Panc1 (cell line): ENCODE results near the gene RGS10. TPM values are rescaled to one million over a fixed set of nuclear protein-coding genes. Genes with fewer than 3 reads are reported as not detected.

Experiments used
- ATAC-seq: fragments of 200-7000 bp; cut with Tn5 transposase; 2 replicates; pipeline ENCODE4 v1.9.1; 2020; ENCODE audit warnings: mild to moderate bottlenecking, moderate library complexity
- BruUV-seq: library from RNA; stranded (reverse); fragments of 400-500 nt; replicated peaks from 2 replicates; lab custom pipeline; 2021; lab: Mats Ljungman, UMichigan
- CTCF ChIA-PET: fragments of 300-600 bp; sonication (Branson Sonifier 250); formaldehyde crosslinking; loops from one replicate; lab custom pipeline; 2022; ENCODE audit warnings: antibody characterized with exemption; lab: Charles Lee
- POLR2A ChIA-PET: fragments of 300-600 bp; sonication (Branson Sonifier 250); formaldehyde crosslinking; loops from one replicate; lab custom pipeline; 2022; ENCODE audit warnings: antibody characterized with exemption; lab: Charles Lee
- DNase-seq: peaks from one replicate; pipeline ENCODE4 v3.0.0-alpha.2; 2010; ENCODE audit warnings: low read depth, low spot score
- H3K27ac ChIP-seq: 2 replicates; pipeline ENCODE4 v1.5.1; 2011; ENCODE audit warnings: mild to moderate bottlenecking, low read length, inconsistent platforms
- H3K27me3 ChIP-seq: fragments of 200-500 bp; sonication (Bioruptor generic); 2 replicates; pipeline ENCODE4 v1.6.0; 2014; ENCODE audit warnings: low read length, inconsistent platforms; ENCODE audit not compliant: control insufficient read depth, insufficient read depth
- H3K36me3 ChIP-seq: fragments of 200-500 bp; sonication (Bioruptor generic); 2 replicates; pipeline ENCODE4 v1.5.1; 2014; ENCODE audit warnings: inconsistent platforms, mild to moderate bottlenecking, low read length, moderate library complexity; ENCODE audit not compliant: control insufficient read depth, insufficient read depth
- H3K4me1 ChIP-seq: 2 replicates; pipeline ENCODE4 v1.5.1; 2011; ENCODE audit warnings: inconsistent platforms, mild to moderate bottlenecking, low read length, moderate library complexity; ENCODE audit not compliant: control insufficient read depth, insufficient read depth
- H3K4me3 ChIP-seq, 2 experiments: 2 replicates each; pipeline ENCODE4 v1.5.1; 2011 to 2012; ENCODE audit warnings: low read depth in 2 of 2, low read length in 2 of 2, mild to moderate bottlenecking in 2 of 2, inconsistent platforms in 1 of 2, moderate library complexity in 1 of 2
- H3K9me3 ChIP-seq: fragments of 200-500 bp; sonication (Bioruptor generic); 2 replicates; pipeline ENCODE4 v1.5.1; 2014; ENCODE audit warnings: low read depth, mild to moderate bottlenecking, inconsistent platforms, low read length, moderate library complexity; ENCODE audit not compliant: control insufficient read depth, insufficient read depth
- POLR2AphosphoS5 ChIP-seq: IDR thresholded peaks from 2 replicates; pipeline ENCODE4 v1.6.1; 2012; ENCODE audit warnings: mild to moderate bottlenecking, low read depth, low read length, moderate library complexity
- REST ChIP-seq, 2 experiments: IDR thresholded peaks; 2 replicates each; pipeline ENCODE4 v1.6.1; 2011 to 2012; ENCODE audit warnings: low read depth in 2 of 2, control low read depth in 1 of 2, low read length in 1 of 2, mild to moderate bottlenecking in 1 of 2, moderate library complexity in 1 of 2; ENCODE audit not compliant: insufficient read depth in 1 of 2
- SIN3A ChIP-seq: IDR thresholded peaks from 2 replicates; pipeline ENCODE4 v1.6.1; 2012; ENCODE audit warnings: low read depth, mild to moderate bottlenecking, low read length, moderate library complexity, borderline replicate concordance; ENCODE audit not compliant: insufficient read depth
- TCF7L2 ChIP-seq: IDR thresholded peaks from 2 replicates; pipeline ENCODE4 v1.6.1; 2011; ENCODE audit warnings: mild to moderate bottlenecking, low read depth, low read length, inconsistent platforms
- in situ Hi-C: cut with HindIII; loops from 2 replicates; pipeline ENCODE4 v1.10.0; 2016; ENCODE audit warnings: low sequenced_read_pairs, low pct_unique_long_range_greater_than_20kb
- intact Hi-C: fragments of 100-400 bp; cut with micrococcal nuclease; formaldehyde crosslinking; loops from one replicate; pipeline ENCODE4 v1.10.0; 2022; ENCODE audit not compliant: unreplicated experiment
- total RNA-seq: library from RNA; stranded (reverse); gene quantifications from one replicate; pipeline ENCODE4 v1.2.1, GENCODE V29; 2021; ENCODE audit not compliant: unreplicated experiment
- TF ChIP-seq, protein P1 (sequence below): fragments of 450-650 bp; IDR thresholded peaks from 2 replicates; pipeline ENCODE4 v1.5.1; 2017; ENCODE audit warnings: mild to moderate bottlenecking

The RGS10 gene
- total RNA-seq, 1 experiment from 2014 or later: 68.6 TPM

DNA sequence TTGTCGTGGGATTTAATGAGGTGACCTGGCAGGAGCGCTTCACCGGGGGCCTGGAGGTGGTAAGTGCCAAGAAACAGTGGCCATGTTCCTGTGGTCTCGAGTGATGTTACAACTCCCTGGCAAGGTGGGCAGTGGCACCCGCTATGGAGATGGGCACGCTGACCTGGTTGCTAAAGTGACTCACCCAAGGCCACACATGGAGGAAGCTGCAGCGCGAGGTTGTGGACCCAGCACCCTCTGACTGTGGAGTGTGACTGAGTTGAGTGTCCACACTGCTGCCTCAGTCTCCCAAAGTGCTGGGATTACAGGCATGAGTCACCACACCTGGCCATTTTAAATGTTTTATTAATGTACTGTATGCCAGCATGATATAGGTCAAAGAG is 73.2 kb downstream of the RGS10 start:
- CTCF ChIA-PET: no interaction called here
- POLR2A ChIA-PET: interaction anchor here (0.6 kb wide), 1 partner anchor 325 kb away, joined by 3 read pairs; no protein-coding TSS in a partner anchor
- TF ChIP-seq, protein P1, sequence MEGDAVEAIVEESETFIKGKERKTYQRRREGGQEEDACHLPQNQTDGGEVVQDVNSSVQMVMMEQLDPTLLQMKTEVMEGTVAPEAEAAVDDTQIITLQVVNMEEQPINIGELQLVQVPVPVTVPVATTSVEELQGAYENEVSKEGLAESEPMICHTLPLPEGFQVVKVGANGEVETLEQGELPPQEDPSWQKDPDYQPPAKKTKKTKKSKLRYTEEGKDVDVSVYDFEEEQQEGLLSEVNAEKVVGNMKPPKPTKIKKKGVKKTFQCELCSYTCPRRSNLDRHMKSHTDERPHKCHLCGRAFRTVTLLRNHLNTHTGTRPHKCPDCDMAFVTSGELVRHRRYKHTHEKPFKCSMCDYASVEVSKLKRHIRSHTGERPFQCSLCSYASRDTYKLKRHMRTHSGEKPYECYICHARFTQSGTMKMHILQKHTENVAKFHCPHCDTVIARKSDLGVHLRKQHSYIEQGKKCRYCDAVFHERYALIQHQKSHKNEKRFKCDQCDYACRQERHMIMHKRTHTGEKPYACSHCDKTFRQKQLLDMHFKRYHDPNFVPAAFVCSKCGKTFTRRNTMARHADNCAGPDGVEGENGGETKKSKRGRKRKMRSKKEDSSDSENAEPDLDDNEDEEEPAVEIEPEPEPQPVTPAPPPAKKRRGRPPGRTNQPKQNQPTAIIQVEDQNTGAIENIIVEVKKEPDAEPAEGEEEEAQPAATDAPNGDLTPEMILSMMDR: no peak
- TF ChIP-seq POLR2AphosphoS5: no peak
- TF ChIP-seq TCF7L2: no peak
- no peak for TF ChIP-seq SIN3A
- TF ChIP-seq REST (IDR thresholded peaks at IDR 0.05; ENCODE audit: insufficient read depth in 1 of 2, low read depth in 2 of 2, low read length in 1 of 2): no peak
- intact Hi-C loops (no loop called here), in situ Hi-C loops (no loop called here)
- Histone ChIP-seq H3K36me3 (no peaks in the 10 kb centered on the region), H3K27ac (no peak overlapping the region), H3K4me1 (0 out of 2 replicates have a peak, but pooled peaks cover 2% of the 10 kb centered on the region), H3K4me3 (no peak overlapping the region), H3K27me3 (no peaks in the 10 kb centered on the region; the same call in 1 of the 2 replicates), H3K9me3 (no peaks in the 10 kb centered on the region)
- BruUV-seq: no TSS peak
- ATAC-seq: no peak
- no peak for DNase-seq

GRCh38 chr10:119468542-119469324 is 73.8 kb downstream of the RGS10 start:
- H3K27me3 ChIP-seq: no peaks in the 10 kb centered on the region; the same call in 1 of the 2 replicates
- 0 out of 2 replicates have a peak, but pooled peaks cover 2% of the 10 kb centered on the region for H3K4me1 ChIP-seq
- H3K4me3 ChIP-seq: no peak overlapping the region
- ATAC-seq (0 out of 2 replicates have a peak, but pooled peaks have one; percentile 31), DNase-seq (no peak)
- CTCF ChIA-PET: no interaction called here
- BruUV-seq: no TSS peak
- in situ Hi-C loops (no loop called here), intact Hi-C loops (no loop called here)
- H3K27ac ChIP-seq: no peak overlapping the region
- POLR2A ChIA-PET: no interaction called here
- no peaks in the 10 kb centered on the region for H3K9me3 ChIP-seq
- no peaks in the 10 kb centered on the region for H3K36me3 ChIP-seq
- no peak for TF ChIP-seq REST (IDR thresholded peaks at IDR 0.05; ENCODE audit: insufficient read depth in 1 of 2, low read depth in 2 of 2, low read length in 1 of 2)
- no peak for TF ChIP-seq POLR2AphosphoS5
- no peak for TF ChIP-seq TCF7L2
- no peak for TF ChIP-seq SIN3A
- TF ChIP-seq, protein P1: no peak
